Stimulated activated CD4-positive, alpha-beta T cell treated with anti-CD3 and anti-CD28 coated beads, Interleukin-12 subunit alpha, Interleukin-12 subunit beta, amount 100 ng/mL, for 48 hours (primary cell): ENCODE data around the gene ZBTB8A.
"Not testable (repeated sequence)": the region's sequence is repeated elsewhere in the genome, so short reads cannot be mapped to it uniquely, and the experiment has no call there.

ENCODE experiments used
- DNase-seq, 3 donors: peaks; one replicate each; pipeline ENCODE4 v3.0.0-alpha.2; 2020; ENCODE audit warnings: low read depth in 2 of 3, low spot score in 1 of 3

ZBTB8A gene

GRCh38 chr1:32536764-32537163 is 2.5 kb upstream of the ZBTB8A start:
- no peak for DNase-seq

GRCh38 chr1:32539584-32540571 is 651 bp downstream of the ZBTB8A start:
- DNase-seq: no peak

DNA sequence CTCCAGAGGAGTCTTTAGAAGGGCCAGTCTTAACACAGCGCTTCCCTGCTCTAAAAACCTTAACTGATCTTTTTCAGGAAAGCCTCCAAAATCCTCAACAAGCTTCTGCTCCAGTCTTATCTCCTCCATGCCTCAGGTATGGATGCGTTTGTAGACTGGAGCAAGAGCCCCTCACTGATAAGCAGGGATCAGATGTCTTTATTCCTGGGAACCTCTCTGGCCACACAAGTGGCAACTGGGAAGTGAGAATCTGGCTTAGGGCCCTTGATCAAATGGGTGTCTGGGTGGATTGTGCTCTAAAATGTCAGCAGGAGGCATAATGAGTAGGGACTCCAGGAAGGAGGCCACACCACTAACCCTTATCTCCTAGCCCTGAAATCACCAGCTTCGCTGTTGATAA is 1.4 kb downstream of the ZBTB8A start:
- no peak for DNase-seq

GRCh38 chr1:32541064-32541566 is 1.9 kb downstream of the ZBTB8A start:
- no peak for DNase-seq

GRCh38 chr1:32546611-32547010 is 7.4 kb downstream of the ZBTB8A start:
- DNase-seq: no peak

GRCh38 chr1:32549616-32550015 is 10.4 kb downstream of the ZBTB8A start:
- no peak for DNase-seq

DNA sequence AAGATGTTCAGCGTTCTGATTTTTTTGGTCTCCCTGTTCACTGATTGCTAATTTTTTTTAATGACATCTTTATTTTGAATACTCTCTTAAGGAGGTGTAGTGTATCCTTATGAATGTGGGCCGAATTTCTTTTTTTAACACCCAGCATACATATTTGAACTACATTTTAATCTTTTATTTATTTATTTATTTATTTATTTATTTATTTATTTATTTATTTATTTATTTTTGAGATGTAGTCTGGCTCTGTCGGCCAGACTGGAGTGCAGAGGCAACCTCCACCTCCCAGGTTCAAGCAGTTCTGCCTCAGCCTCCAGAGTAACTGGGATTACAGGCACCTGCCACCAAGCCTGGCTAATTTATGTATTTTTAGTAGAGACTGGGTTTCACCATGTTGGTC is 15.1 kb downstream of the ZBTB8A start:
- DNase-seq: no peak

- DNase-seq: not testable (repeated sequence)
Measured at GRCh38 chr1:32557035-32557434, 17.8 kb downstream of the ZBTB8A start.

GRCh38 chr1:32557812-32558211 is 18.6 kb downstream of the ZBTB8A start:
- DNase-seq: no peak

DNA sequence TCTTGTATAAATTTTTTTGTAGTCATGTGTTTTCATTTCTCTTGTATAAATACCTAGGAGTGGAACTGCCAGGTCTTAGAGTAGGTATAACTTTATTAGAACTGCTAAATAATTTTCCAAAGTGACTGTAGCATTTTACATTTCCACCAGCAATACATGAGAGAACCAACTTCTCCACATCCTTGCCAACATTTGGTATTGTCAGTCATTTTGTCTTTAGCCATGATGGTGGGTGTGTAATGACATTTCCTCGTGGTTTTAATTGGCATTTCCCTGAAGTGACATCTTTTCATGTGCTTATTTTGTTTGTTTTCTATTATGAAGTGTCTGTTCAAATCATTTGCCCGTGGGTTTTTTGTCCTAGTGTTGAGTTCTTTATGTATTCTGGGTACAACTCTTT is 29.7 kb downstream of the ZBTB8A start:
- DNase-seq: no peak

GRCh38 chr1:32580348-32581017 is 41.3 kb downstream of the ZBTB8A start:
- DNase-seq: no peak

GRCh38 chr1:32592943-32593342 is 53.7 kb downstream of the ZBTB8A start:
- no peak for DNase-seq

- no peak for DNase-seq
Measured at GRCh38 chr1:32600034-32600433, 60.8 kb downstream of the ZBTB8A start.

GRCh38 chr1:32605711-32606424 is 66.6 kb downstream of the ZBTB8A start:
- DNase-seq: no peak

- no peak for DNase-seq
Measured at GRCh38 chr1:32606565-32607371, 67.5 kb downstream of the ZBTB8A start.

DNA sequence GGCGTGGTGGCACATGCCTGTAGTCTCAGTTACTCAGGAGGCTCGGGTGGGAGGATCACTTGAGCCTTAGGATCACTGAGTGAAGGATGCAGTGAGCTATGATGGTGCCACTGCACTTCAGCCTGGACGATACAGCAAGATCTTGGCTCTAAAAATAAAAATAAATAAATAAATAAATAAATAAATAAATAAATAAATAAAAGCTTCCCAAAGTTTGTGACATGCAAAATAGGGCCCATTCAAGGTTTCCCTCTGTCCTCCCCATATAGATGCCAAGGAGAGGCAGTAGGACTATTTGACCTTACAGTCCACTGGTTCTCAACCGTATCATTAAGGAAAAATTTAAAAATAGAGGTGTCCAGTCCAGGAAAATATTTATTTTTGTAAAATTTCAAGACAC is 70.0 kb downstream of the ZBTB8A start:
- DNase-seq: no peak

DNA sequence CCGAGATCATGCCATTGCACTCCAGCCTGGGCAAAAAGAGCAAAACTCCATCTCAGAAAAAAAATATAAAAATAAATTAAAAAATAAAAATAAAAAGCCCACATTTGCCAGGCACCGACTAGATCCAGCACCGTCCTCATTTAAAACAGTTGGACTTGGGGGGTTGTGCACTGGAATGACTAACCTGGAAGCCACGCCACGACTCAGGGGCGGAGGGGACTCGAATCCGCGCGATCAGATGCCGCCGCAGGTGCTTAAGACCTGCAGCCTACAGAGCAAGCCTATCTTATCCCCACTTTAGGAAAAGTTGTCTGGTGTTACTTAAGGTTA is 72.6 kb downstream of the ZBTB8A start:
- no peak for DNase-seq

- peak in 2 of 3 donors; percentile 24 to 57 for DNase-seq
Measured at GRCh38 chr1:32612189-32612881, 73.1 kb downstream of the ZBTB8A start.

- DNase-seq: no peak
Measured at GRCh38 chr1:32613472-32613871, 74.2 kb downstream of the ZBTB8A start.

DNA sequence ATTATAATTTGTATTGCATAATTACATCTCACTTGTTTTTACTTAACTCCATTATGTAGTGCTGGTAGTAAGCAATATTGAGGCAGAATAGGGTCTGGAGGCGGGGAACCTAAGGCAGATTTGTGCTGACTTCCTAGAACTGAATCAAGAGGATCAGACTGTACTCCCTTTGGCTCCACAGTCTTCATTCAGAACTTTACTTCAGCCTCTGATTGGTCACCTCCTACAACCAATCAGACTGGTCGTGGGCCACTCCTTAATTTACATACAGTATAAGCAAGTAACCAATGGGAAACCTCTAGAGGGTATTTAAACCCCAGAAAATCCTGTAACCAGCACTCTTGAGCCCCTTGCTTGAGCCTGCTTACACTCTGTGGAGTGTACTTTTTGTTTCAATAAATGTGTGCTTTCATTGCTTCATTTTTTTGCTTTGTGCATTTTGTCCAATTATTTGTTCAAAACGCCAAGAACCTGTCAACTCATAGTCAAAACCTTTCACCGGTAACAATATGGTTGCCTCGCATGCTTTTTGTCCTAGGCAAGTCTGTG is 79.5 kb downstream of the ZBTB8A start:
- no peak for DNase-seq
